ENCODE measurements around the gene ACOXL.

DNA sequence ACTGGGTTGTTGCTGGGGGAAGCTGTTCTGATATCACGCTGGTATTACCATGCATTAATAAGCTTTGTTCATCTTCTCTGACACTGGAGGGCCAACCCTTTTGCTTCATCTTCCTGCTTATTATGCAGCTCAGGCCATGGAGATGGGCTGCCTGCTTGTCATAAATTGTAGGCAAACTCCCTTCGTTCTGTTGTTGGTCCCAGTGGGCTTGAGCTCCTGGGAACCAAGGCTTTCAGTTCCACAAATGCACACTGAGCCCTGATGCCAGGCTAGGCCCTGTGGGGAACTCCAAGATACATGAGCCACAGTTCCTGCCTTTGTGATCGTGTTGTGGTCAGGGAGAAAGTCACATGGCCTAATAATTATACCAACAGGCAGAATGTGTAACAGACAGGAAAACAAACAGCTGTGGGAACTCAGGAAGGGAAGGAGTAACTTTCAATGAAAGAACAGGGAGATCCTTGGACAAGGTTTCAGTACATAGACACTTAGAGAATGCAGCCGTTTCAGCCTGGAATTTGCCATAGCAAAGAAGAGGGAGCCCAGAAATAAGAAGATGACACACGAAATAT, 339.3 kb downstream of the ACOXL start:
- TF ChIP-seq, protein P1, sequence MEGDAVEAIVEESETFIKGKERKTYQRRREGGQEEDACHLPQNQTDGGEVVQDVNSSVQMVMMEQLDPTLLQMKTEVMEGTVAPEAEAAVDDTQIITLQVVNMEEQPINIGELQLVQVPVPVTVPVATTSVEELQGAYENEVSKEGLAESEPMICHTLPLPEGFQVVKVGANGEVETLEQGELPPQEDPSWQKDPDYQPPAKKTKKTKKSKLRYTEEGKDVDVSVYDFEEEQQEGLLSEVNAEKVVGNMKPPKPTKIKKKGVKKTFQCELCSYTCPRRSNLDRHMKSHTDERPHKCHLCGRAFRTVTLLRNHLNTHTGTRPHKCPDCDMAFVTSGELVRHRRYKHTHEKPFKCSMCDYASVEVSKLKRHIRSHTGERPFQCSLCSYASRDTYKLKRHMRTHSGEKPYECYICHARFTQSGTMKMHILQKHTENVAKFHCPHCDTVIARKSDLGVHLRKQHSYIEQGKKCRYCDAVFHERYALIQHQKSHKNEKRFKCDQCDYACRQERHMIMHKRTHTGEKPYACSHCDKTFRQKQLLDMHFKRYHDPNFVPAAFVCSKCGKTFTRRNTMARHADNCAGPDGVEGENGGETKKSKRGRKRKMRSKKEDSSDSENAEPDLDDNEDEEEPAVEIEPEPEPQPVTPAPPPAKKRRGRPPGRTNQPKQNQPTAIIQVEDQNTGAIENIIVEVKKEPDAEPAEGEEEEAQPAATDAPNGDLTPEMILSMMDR (IDR thresholded peaks at IDR 0.05; ENCODE audit: insufficient read depth, low read length, poor library complexity, severe bottlenecking): no peak
- no peak for TF ChIP-seq EZH2phosphoT487 (conservative IDR thresholded peaks at IDR 0.05; ENCODE audit: low read length)
